NAMALWA (cell line): ENCODE measurements around the gene RSRC1.
"Not testable (repeated sequence)": the region's sequence is repeated elsewhere in the genome, so short reads cannot be mapped to it uniquely, and the experiment has no call there.

ENCODE experiments used
- DNase-seq: peaks from one replicate; pipeline ENCODE4 v3.0.0-alpha.2; 2015; ENCODE audit warnings: low spot score

The RSRC1 gene

GRCh38 chr3:158404131-158404718 lies 294.3 kb downstream of the RSRC1 start:
- DNase-seq: no peak

GRCh38 chr3:158405507-158405906 lies 295.6 kb downstream of the RSRC1 start:
- DNase-seq: no peak

DNA sequence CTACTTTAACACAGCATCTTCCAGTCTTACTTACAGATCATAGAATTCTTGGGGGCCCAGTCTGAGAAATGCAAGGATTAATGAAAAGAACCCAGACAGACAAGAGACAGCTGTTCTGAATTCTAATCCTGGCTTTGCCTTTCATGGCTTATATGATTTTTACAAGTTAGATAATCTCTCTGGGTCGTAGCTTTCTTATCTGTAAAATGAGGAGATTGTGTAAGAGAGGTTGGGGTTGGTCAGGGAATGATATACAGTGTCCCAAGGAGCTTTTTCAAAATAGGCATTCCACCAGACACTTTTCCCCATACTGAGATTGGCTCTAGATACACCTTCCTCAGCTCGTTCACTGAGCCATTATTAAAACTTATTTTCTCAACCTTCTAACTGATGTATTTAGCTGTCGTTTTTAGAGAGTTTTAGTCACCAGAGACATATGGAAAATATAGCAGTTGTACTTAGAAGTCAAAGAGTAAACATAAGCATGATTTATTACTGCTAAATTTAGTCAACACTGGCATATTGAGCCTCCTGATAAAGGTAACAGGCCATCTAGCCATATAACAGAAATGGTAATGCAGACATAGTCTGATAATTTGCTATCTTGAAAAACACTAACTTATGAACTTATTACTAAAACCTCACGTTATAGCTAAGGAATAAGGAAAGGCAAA lies 298.1 kb downstream of the RSRC1 start:
- no peak for DNase-seq

- DNase-seq: not testable (repeated sequence)
Measured at GRCh38 chr3:158408518-158408897, 298.6 kb downstream of the RSRC1 start.

DNA sequence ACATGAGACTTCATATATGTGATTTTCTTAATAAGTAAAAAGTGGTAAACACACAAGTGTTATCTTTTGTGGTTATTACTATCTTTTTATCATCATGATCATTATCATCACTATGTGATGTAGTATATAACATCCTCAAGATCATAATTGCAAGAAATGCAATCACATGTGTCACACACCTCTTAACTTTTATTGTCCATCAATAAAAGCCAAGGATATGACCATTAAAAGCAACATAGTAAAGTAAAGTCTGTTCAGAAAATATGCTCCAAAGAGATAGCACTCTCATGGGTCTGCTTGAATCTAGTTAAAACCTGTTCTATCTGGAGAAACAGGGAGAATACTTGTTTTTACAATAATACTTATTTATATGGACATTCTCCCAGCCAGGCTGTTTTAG lies 308.1 kb downstream of the RSRC1 start:
- no peak for DNase-seq

DNA sequence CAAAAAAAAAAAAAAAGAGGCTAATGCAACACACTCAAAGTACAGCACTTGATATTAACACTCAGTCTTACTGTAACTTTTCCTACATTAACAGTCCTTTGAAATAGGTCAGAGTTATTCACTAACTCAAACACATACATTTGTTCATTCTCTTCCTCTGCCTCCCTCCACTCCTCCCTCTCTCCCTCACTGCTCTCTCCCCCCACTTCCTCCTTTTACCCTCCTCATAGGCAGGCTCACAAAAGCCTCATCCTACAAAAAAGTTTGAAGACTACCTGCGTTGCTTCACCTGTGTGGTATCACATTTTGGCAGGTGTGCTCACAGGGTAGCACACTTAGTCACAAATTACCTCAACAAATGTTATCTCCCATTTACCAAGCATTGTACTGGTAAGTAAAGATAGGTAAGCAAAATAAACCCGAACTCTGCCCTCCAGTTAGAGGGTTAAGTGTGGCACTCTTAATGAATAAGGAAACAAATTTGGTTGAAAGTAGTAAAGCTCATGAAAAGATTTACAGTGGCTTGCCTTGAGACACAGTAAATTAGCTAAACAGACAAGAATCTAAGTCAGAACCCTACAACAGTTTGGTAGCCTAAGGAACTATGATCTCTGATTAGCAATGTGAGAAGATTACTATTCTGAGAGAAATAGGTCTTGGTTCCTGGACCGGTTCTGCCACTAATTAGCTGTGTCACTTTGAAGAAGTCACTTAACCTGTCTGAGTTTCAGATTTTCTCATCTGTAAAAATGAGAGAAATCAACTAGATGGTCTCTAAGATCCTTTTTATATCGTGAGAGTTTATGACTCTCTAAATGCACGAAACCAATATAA lies 310.1 kb downstream of the RSRC1 start:
- DNase-seq: no peak

DNA sequence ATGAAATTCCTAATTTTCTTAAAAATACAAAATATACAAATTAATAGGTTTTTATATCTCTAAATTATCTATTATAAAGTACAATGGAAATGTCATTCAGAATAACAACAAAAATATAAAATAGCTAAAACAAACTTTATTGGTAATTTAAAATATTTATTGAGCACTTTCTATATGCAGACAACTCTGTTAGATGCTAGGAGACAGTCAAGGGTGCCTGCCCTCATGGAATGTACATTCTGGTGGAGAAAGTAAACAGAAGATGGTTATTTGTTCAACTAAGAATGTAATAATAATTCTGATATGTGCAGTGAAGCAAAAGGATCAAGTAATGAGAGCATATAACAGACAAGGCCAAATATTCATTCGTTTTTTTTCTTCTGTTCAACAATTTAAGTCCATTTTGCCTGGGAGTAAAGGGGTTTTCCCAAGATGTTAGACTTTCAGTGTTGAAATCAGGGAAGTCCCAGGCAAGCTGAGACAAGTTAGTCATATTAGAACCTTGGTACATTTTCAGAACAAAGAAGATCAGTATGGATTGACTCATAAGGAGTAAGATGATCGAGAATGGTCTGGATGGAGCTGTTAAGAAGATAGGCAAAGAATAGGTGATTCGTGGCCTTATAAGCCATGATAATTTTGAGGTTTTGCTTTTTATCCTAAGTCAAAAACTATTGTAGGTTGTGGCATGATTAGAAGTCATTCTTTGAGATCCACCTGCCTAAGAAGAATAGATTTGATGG lies 310.9 kb downstream of the RSRC1 start:
- no peak for DNase-seq

DNA sequence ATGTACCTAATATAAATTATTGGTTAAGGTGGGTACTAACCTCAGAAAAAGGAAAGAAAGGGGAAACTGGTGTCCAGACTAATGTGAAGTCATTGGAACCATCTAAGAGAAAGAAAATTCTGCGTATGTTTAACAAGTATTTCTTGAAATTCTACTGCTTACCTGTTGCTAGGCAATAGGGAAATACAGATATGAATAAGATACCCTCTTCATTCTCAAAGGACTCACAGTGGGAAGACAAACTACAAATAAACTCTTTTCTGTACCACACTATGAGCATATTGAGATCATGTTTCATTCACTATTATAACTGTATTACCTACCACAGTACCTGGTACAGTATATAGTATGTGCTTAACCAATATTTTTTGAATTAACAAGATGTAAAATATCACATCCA lies 320.6 kb downstream of the RSRC1 start:
- DNase-seq: no peak

- no peak for DNase-seq
Measured at GRCh38 chr3:158430968-158431367, 321.1 kb downstream of the RSRC1 start.

- DNase-seq: no peak
Measured at GRCh38 chr3:158431829-158432228, 321.9 kb downstream of the RSRC1 start.

DNA sequence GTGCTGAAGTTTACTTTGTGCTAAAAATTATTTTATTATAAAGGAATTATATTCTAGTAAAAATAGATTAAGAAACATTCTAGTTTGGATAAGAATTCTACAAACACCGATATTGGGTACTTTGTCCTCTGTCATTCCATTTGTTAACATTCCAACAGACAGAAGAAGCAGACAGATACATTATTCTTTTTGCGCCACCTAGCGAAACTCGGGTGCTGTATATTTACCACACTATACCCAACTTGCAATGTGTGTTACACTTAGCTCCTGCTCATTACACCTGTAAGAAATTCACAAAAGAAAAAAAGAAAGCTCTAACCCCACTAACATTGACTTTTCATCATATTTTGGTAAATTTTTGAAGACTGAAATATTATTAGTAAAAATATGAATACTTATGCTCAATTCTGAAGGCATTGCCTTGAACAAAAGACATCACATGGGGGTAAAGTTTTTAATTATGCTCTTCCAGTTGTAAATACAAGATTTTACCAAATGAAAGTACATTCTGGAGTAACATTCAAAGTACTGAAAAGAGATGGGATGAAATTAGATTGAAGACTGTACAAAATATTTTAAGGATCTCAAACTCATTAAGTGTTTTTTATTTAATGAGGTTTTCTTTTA lies 324.6 kb downstream of the RSRC1 start:
- peak; percentile 83 for DNase-seq

DNA sequence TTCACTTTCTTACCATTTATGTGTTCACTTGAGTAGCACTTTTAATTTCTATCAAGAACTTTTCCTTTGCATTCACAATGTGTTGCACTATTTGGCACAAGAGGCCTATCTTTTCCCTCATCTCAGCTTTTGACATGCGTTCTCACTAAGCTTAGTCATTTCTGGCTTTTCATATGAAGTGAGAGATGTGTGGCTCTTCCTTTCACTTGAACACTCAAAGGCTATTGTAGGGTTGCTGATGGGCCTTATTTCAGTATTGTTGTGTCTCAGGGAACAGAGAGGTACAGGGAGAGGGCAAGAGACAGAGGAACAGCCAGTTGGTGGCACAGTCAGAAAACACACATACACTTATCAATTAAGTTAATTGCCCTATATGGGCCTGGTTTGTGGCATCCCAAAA lies 333.7 kb downstream of the RSRC1 start:
- DNase-seq: no peak

- no peak for DNase-seq
Measured at GRCh38 chr3:158447408-158447807, 337.5 kb downstream of the RSRC1 start.

- peak; percentile 5 for DNase-seq
Measured at GRCh38 chr3:158451405-158452055, 341.6 kb downstream of the RSRC1 start.

DNA sequence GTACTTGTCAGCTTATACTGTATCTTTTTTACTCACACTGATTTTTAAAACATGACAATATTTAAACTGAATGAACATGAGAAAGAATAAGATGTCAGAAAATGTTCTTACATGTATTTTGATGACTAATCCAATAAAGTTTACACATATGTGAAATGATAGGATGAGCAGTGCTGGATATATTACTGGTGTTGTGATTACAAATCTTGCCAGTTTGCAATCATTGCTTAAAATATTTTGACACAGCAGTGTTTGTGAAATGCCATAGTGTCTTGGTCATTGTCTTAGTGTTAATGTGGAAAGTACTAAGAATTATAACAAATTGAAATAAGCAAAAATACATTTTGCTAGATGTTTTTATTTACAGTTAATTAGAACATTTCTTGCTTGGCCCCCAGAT lies 342.4 kb downstream of the RSRC1 start:
- no peak for DNase-seq

DNA sequence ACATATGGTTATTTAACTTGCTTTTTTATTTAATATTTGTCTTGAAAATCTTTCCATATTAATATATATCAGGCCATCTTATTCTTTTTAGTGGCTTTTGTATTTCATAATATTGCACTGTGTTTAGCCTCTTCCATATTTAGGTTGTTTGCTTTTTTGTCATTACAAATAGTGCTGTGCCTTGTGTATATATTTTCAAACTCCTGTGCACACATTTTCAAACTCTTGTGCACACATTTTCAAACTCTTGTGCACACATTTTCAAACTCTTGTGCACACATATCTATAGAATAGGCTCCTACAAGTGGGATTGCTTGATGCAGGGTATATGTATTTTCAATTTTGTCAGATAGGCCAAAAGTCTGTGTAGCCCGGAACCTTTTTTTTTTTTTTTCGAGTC lies 343.1 kb downstream of the RSRC1 start:
- no peak for DNase-seq

DNA sequence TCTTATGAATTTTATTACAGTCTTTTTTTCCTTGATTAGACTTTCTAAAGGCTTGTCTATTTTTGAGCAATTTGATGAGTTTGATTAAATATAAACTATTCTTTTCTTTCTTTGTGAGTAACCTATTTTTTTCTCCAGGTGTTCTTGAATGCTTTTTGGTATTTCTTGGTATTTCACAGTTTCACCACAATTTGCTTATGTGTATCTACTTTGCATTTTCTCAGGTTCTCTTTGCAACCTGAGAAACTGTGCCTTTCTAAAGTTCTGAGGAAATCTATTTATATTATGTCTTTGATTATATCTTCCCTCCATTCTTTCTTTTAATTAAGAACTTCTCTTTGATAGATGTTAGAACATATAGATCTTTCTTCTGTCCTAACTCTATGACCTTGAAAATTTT lies 344.0 kb downstream of the RSRC1 start:
- no peak for DNase-seq

GRCh38 chr3:158455406-158455805 lies 345.5 kb downstream of the RSRC1 start:
- no peak for DNase-seq

GRCh38 chr3:158456114-158456513 lies 346.2 kb downstream of the RSRC1 start:
- no peak for DNase-seq

GRCh38 chr3:158458464-158458863 lies 348.6 kb downstream of the RSRC1 start:
- DNase-seq: no peak

DNA sequence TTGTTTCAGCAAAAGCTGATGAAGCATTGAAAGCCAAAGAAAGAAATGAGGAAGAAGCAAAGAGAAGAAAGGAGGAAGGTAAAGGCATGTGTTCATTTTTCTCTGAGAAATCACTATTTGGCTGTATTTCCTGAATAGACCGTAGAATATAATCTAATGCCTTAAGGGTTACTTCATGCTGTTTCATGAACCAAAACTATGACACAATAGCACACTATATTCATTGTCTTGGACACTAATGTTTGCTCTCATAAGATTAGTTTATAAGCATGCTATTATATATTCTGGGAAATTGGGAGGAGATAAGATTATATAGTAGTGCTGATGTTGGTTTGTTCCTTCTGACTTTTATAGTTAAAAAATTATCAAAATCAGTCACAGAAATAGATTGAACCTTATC lies 351.0 kb downstream of the RSRC1 start:
- DNase-seq: no peak

- DNase-seq: no peak
Measured at GRCh38 chr3:158463556-158463955, 353.7 kb downstream of the RSRC1 start.
